H1 (cell line): ENCODE data around the gene IQCC.

Experiments used
- BCL11A ChIP-seq, 2 experiments: IDR thresholded peaks; one replicate each; pipeline ENCODE4 v1.6.1; 2011; ENCODE audit warnings: low read depth in 2 of 2, low read length in 2 of 2, mild to moderate bottlenecking in 2 of 2
- CREB1 ChIP-seq: IDR thresholded peaks from 2 replicates; pipeline ENCODE4 v1.6.1; 2012; ENCODE audit warnings: inconsistent platforms
- JUND ChIP-seq: IDR thresholded peaks from 2 replicates; pipeline ENCODE4 v1.6.1; 2011; ENCODE audit warnings: mild to moderate bottlenecking, improper control_type of control experiment, low read length
- KDM5A ChIP-seq: fragments of 200-600 bp; IDR thresholded peaks from 2 replicates; pipeline ENCODE4 v1.7.1; 2012; ENCODE audit warnings: mild to moderate bottlenecking, low read length, inconsistent platforms, mixed read lengths
- POLR2AphosphoS5 ChIP-seq: IDR thresholded peaks from 2 replicates; pipeline ENCODE4 v1.6.1; 2011; ENCODE audit warnings: low read depth, low read length
- RFX5 ChIP-seq: IDR thresholded peaks from 2 replicates; pipeline ENCODE4 v1.6.1; 2011; ENCODE audit warnings: low read depth, low read length, improper control_type of control experiment, borderline replicate concordance
- SIX5 ChIP-seq: IDR thresholded peaks from 2 replicates; pipeline ENCODE4 v1.6.1; 2011; ENCODE audit warnings: mild to moderate bottlenecking, low read depth, low read length
- TF ChIP-seq, protein P1 (sequence below), 3 experiments: IDR thresholded peaks; 1 replicate in 2 of 3; 2 replicates in 1 of 3; pipeline versions ENCODE4 v1.5.1 to v1.6.1; 2011; ENCODE audit warnings: low read length in 3 of 3, mild to moderate bottlenecking in 3 of 3, inconsistent platforms in 2 of 3, low read depth in 1 of 3, moderate library complexity in 1 of 3; ENCODE audit not compliant: insufficient read depth in 1 of 3; ENCODE audit errors: control extremely low read depth in 1 of 3
- TF ChIP-seq, protein P2 (sequence below): IDR thresholded peaks from 2 replicates; pipeline ENCODE4 v1.6.1; 2011; ENCODE audit warnings: low read depth, mild to moderate bottlenecking, low read length; ENCODE audit not compliant: insufficient read depth

DNA sequence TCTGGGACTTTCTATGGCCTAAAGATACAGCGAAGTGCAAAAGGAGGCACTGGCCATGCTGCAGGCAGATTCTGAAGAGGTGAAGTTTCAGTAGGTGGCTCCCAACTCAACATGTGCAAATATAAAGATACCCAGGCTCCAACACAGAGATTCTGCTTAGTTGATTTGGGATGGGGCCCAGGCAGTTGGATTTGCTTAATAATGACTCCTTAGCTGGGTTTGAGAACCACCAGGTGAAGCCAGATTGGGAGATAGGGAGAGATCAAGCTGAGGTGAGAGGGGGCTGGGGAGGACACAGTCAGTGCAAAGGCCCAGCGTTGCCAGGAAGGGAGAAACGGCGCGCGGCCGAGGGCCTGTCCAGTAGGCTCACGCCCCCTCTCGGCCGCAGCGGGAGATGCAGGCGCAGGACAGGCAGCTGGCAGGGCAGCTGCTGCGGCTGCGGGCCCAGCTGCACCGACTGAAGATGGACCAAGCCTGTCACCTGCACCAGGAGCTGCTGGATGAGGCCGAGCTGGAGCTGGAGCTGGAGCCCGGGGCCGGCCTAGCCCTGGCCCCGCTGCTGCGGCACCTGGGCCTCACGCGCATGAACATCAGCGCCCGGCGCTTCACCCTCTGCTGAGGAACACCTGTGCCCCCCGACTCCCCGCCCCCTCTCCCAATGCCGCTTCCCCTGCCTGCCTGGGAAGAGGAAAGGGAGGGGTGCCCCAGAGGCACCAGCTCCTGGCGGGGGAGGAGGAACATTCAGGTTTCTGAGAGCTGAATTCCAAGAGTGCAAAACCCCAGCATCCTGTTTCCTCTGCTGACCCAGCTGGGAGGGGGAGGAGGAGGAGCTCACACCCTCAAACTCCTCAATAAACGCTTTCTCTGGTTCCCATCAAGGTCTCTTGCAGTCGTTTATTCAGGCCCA lies 42.8 kb downstream of the IQCC start:
- TF ChIP-seq KDM5A (no peak), RFX5 (no peak), SIX5 (no peak), POLR2AphosphoS5 (peak; percentile 21; the same call in 1 of the 2 replicates), JUND (0 out of 2 replicates have a peak, but pooled peaks have one; percentile 47), BCL11A (IDR thresholded peaks at IDR 0.05; ENCODE audit: low read depth in 2 of 2, low read length in 2 of 2) (no peak), CREB1 (peak; percentile 23; the same call in 1 of the 2 replicates)
- TF ChIP-seq, protein P1, sequence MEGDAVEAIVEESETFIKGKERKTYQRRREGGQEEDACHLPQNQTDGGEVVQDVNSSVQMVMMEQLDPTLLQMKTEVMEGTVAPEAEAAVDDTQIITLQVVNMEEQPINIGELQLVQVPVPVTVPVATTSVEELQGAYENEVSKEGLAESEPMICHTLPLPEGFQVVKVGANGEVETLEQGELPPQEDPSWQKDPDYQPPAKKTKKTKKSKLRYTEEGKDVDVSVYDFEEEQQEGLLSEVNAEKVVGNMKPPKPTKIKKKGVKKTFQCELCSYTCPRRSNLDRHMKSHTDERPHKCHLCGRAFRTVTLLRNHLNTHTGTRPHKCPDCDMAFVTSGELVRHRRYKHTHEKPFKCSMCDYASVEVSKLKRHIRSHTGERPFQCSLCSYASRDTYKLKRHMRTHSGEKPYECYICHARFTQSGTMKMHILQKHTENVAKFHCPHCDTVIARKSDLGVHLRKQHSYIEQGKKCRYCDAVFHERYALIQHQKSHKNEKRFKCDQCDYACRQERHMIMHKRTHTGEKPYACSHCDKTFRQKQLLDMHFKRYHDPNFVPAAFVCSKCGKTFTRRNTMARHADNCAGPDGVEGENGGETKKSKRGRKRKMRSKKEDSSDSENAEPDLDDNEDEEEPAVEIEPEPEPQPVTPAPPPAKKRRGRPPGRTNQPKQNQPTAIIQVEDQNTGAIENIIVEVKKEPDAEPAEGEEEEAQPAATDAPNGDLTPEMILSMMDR (IDR thresholded peaks at IDR 0.05; ENCODE audit: control extremely low read depth in 1 of 3, insufficient read depth in 1 of 3, low read depth in 1 of 3, low read length in 3 of 3): peak; percentile 81 to 98 (median 96)
- TF ChIP-seq, protein P2, sequence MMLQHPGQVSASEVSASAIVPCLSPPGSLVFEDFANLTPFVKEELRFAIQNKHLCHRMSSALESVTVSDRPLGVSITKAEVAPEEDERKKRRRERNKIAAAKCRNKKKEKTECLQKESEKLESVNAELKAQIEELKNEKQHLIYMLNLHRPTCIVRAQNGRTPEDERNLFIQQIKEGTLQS: no peak
